Body of pancreas (tissue), 4 donors: Measurements from ENCODE around the gene AOX1.

Source experiments
- POLR2A ChIP-seq, 3 donors: fragments of 450-650 bp; IDR thresholded peaks; one replicate each; pipeline ENCODE4 v1.6.1; 2016; ENCODE audit warnings: antibody characterized with exemption in 3 of 3, mild to moderate bottlenecking in 2 of 3
- TF ChIP-seq, protein P1 (sequence below), 7 experiments: fragments of 450-650 bp in 4 of 7; fragments of 200-600 bp in 3 of 7; sonication (generic) in 3 of 7; IDR thresholded peaks; one replicate each; pipeline ENCODE4 v1.5.1; 2016 to 2019; ENCODE audit warnings: antibody characterized with exemption in 7 of 7

GRCh38 chr2:200695601-200696000, 109.8 kb downstream of the AOX1 start:
- TF ChIP-seq POLR2A (IDR thresholded peaks at IDR 0.05) = no peak
- TF ChIP-seq, protein P1, sequence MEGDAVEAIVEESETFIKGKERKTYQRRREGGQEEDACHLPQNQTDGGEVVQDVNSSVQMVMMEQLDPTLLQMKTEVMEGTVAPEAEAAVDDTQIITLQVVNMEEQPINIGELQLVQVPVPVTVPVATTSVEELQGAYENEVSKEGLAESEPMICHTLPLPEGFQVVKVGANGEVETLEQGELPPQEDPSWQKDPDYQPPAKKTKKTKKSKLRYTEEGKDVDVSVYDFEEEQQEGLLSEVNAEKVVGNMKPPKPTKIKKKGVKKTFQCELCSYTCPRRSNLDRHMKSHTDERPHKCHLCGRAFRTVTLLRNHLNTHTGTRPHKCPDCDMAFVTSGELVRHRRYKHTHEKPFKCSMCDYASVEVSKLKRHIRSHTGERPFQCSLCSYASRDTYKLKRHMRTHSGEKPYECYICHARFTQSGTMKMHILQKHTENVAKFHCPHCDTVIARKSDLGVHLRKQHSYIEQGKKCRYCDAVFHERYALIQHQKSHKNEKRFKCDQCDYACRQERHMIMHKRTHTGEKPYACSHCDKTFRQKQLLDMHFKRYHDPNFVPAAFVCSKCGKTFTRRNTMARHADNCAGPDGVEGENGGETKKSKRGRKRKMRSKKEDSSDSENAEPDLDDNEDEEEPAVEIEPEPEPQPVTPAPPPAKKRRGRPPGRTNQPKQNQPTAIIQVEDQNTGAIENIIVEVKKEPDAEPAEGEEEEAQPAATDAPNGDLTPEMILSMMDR (IDR thresholded peaks at IDR 0.05) = no peak
